Liver (tissue), 3 donors: ENCODE measurements around the gene LAMC3.

Source experiments
- EGR1 ChIP-seq, 2 donors: IDR thresholded peaks; 2 replicates each; pipeline ENCODE4 v1.6.1; 2016 to 2018; ENCODE audit warnings: antibody characterized with exemption in 2 of 2, low read depth in 2 of 2
- GABPA ChIP-seq, 2 donors: IDR thresholded peaks in 1 of 2; conservative IDR thresholded peaks in 1 of 2; 2 replicates each; pipeline ENCODE4 v1.6.1; 2016; ENCODE audit warnings: antibody characterized with exemption in 2 of 2, mild to moderate bottlenecking in 1 of 2, moderate library complexity in 1 of 2
- JUND ChIP-seq, 2 donors: IDR thresholded peaks; 2 replicates each; pipeline ENCODE4 v1.6.1; 2016; ENCODE audit warnings: antibody characterized with exemption in 2 of 2
- RAD21 ChIP-seq, 2 donors: IDR thresholded peaks; 2 replicates each; pipeline ENCODE4 v1.6.1; 2016; ENCODE audit warnings: antibody characterized with exemption in 2 of 2, mild to moderate bottlenecking in 2 of 2
- RXRA ChIP-seq, 2 donors: IDR thresholded peaks; 2 replicates each; pipeline ENCODE4 v1.6.1; 2017 to 2018; ENCODE audit warnings: antibody characterized with exemption in 2 of 2, mild to moderate bottlenecking in 1 of 2
- SP1 ChIP-seq: IDR thresholded peaks from 2 replicates; pipeline ENCODE4 v1.6.1; 2018; ENCODE audit warnings: antibody characterized with exemption, mild to moderate bottlenecking
- TAF1 ChIP-seq: conservative IDR thresholded peaks from 2 replicates; pipeline ENCODE4 v1.6.1; 2016; ENCODE audit warnings: antibody characterized with exemption, mild to moderate bottlenecking
- YY1 ChIP-seq: IDR thresholded peaks from 2 replicates; pipeline ENCODE4 v1.6.1; 2016; ENCODE audit warnings: antibody characterized with exemption, mild to moderate bottlenecking
- TF ChIP-seq, protein P1 (sequence below): fragments of 150-350 bp; IDR thresholded peaks from 2 replicates; pipeline ENCODE4 v1.5.1; 2017; ENCODE audit warnings: improper control_type of control experiment, low read depth, low read length; ENCODE audit not compliant: missing input control
- TF ChIP-seq, protein P2 (sequence below): IDR thresholded peaks from 2 replicates; pipeline ENCODE4 v1.6.1; 2016; ENCODE audit warnings: antibody characterized with exemption
- TF ChIP-seq, protein P3 (sequence below): IDR thresholded peaks from 2 replicates; pipeline ENCODE4 v1.6.1; 2016; ENCODE audit warnings: antibody characterized with exemption, mild to moderate bottlenecking
- TF ChIP-seq, protein P4 (sequence below): IDR thresholded peaks from 2 replicates; pipeline ENCODE4 v1.6.1; 2016; ENCODE audit warnings: antibody characterized with exemption
- donor health status: healthy.
- donor health status: healthy.

DNA sequence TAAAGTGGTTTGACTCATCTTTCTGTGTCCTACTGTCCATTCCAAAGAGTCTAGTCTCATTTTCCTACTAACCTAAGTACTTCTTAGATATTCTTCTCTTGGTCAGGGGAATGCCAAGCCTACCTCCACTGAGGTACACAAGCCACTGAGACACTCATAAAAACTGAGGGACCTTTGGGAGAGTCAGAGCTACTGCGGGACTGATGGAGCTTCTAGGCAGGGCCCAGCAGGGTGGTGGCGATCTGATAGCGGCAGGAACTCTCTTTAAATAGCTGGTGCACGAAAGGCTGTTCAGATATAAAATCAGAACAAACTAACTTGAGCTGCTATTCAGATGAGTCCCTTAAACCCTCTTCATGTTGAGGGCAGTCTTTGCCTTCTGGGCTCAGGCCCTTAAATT is 131.1 kb downstream of the LAMC3 start:
- TF ChIP-seq, protein P1, sequence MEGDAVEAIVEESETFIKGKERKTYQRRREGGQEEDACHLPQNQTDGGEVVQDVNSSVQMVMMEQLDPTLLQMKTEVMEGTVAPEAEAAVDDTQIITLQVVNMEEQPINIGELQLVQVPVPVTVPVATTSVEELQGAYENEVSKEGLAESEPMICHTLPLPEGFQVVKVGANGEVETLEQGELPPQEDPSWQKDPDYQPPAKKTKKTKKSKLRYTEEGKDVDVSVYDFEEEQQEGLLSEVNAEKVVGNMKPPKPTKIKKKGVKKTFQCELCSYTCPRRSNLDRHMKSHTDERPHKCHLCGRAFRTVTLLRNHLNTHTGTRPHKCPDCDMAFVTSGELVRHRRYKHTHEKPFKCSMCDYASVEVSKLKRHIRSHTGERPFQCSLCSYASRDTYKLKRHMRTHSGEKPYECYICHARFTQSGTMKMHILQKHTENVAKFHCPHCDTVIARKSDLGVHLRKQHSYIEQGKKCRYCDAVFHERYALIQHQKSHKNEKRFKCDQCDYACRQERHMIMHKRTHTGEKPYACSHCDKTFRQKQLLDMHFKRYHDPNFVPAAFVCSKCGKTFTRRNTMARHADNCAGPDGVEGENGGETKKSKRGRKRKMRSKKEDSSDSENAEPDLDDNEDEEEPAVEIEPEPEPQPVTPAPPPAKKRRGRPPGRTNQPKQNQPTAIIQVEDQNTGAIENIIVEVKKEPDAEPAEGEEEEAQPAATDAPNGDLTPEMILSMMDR, result no peak
- TF ChIP-seq TAF1, result no peak
- no peak for TF ChIP-seq RXRA (IDR thresholded peaks at IDR 0.05)
- TF ChIP-seq, protein P2, sequence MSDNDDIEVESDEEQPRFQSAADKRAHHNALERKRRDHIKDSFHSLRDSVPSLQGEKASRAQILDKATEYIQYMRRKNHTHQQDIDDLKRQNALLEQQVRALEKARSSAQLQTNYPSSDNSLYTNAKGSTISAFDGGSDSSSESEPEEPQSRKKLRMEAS, result no peak
- no peak for TF ChIP-seq SP1
- TF ChIP-seq JUND (IDR thresholded peaks at IDR 0.05), result no peak
- TF ChIP-seq, protein P3, sequence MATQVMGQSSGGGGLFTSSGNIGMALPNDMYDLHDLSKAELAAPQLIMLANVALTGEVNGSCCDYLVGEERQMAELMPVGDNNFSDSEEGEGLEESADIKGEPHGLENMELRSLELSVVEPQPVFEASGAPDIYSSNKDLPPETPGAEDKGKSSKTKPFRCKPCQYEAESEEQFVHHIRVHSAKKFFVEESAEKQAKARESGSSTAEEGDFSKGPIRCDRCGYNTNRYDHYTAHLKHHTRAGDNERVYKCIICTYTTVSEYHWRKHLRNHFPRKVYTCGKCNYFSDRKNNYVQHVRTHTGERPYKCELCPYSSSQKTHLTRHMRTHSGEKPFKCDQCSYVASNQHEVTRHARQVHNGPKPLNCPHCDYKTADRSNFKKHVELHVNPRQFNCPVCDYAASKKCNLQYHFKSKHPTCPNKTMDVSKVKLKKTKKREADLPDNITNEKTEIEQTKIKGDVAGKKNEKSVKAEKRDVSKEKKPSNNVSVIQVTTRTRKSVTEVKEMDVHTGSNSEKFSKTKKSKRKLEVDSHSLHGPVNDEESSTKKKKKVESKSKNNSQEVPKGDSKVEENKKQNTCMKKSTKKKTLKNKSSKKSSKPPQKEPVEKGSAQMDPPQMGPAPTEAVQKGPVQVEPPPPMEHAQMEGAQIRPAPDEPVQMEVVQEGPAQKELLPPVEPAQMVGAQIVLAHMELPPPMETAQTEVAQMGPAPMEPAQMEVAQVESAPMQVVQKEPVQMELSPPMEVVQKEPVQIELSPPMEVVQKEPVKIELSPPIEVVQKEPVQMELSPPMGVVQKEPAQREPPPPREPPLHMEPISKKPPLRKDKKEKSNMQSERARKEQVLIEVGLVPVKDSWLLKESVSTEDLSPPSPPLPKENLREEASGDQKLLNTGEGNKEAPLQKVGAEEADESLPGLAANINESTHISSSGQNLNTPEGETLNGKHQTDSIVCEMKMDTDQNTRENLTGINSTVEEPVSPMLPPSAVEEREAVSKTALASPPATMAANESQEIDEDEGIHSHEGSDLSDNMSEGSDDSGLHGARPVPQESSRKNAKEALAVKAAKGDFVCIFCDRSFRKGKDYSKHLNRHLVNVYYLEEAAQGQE, result no peak
- TF ChIP-seq YY1, result no peak
- no peak for TF ChIP-seq GABPA (IDR thresholded peaks at IDR 0.05 in 1 of 2, conservative IDR thresholded peaks at IDR 0.05 in 1 of 2)
- no peak for TF ChIP-seq RAD21 (IDR thresholded peaks at IDR 0.05)
- no peak for TF ChIP-seq EGR1 (IDR thresholded peaks at IDR 0.05; ENCODE audit: low read depth in 2 of 2)
- TF ChIP-seq, protein P4, sequence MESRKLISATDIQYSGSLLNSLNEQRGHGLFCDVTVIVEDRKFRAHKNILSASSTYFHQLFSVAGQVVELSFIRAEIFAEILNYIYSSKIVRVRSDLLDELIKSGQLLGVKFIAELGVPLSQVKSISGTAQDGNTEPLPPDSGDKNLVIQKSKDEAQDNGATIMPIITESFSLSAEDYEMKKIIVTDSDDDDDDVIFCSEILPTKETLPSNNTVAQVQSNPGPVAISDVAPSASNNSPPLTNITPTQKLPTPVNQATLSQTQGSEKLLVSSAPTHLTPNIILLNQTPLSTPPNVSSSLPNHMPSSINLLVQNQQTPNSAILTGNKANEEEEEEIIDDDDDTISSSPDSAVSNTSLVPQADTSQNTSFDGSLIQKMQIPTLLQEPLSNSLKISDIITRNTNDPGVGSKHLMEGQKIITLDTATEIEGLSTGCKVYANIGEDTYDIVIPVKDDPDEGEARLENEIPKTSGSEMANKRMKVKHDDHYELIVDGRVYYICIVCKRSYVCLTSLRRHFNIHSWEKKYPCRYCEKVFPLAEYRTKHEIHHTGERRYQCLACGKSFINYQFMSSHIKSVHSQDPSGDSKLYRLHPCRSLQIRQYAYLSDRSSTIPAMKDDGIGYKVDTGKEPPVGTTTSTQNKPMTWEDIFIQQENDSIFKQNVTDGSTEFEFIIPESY, result no peak
